Kidney (tissue), 14 donors: ENCODE results near the gene FAM210B. TPM values are rescaled to one million over a fixed set of nuclear protein-coding genes. Genes with fewer than 3 reads are reported as not detected.

Experiments used
- DNase-seq, 5 donors: peaks; one replicate each; pipeline ENCODE4 v3.0.0-alpha.2; 2013 to 2020
- FAIRE-seq: peaks from 2 replicates; lab custom pipeline; 2012; peaks lifted over from hg19 to GRCh38; lab: Jason Lieb, UNC
- H3K27ac ChIP-seq, 2 donors: one replicate each; pipeline ENCODE4 v1.7.0; 2013; ENCODE audit warnings: low read depth in 2 of 2, low read length in 2 of 2, inconsistent platforms in 1 of 2
- H3K27me3 ChIP-seq: one replicate; pipeline ENCODE4 v1.7.1; 2013; ENCODE audit warnings: low read length, inconsistent platforms; ENCODE audit not compliant: control insufficient read depth, insufficient read depth
- H3K36me3 ChIP-seq, 3 donors: one replicate each; pipeline versions ENCODE4 v1.7.0 to v1.7.1; 2013; ENCODE audit warnings: low read length in 3 of 3, control low read depth in 1 of 3, inconsistent platforms in 1 of 3; ENCODE audit not compliant: insufficient read depth in 3 of 3, control insufficient read depth in 2 of 3
- H3K4me1 ChIP-seq, 3 donors: one replicate each; pipeline versions ENCODE4 v1.7.0 to v1.7.1; 2013; ENCODE audit warnings: low read length in 3 of 3, inconsistent platforms in 1 of 3, low read depth in 1 of 3; ENCODE audit not compliant: control insufficient read depth in 2 of 3, insufficient read depth in 2 of 3
- H3K4me3 ChIP-seq, 3 donors: one replicate each; pipeline versions ENCODE4 v1.7.0 to v1.8.1; 2013; ENCODE audit warnings: low read length in 3 of 3, control low read depth in 1 of 3, inconsistent platforms in 1 of 3
- H3K9ac ChIP-seq, 3 donors: one replicate each; pipeline versions ENCODE4 v1.7.0 to v1.7.1; 2013; ENCODE audit warnings: low read length in 3 of 3, control low read depth in 1 of 3, inconsistent platforms in 1 of 3
- H3K9me3 ChIP-seq, 3 donors: one replicate each; pipeline versions ENCODE4 v1.7.0 to v1.7.1; 2013; ENCODE audit warnings: low read length in 3 of 3, control low read depth in 1 of 3, inconsistent platforms in 1 of 3; ENCODE audit not compliant: control insufficient read depth in 2 of 3, insufficient read depth in 1 of 3
- CTCF ChIP-seq: IDR thresholded peaks from 3 replicates; pipeline ENCODE4 v1.5.1; 2012; ENCODE audit warnings: mild to moderate bottlenecking, moderate library complexity, borderline replicate concordance; ENCODE audit not compliant: insufficient read depth; ENCODE audit errors: extremely low read depth
- intact Hi-C: fragments of 100-400 bp; cut with DNase I; formaldehyde crosslinking; loops from one replicate; pipeline ENCODE4 v1.11.1; 2022
- polyA plus RNA-seq: library from polyadenylated mRNA; stranded (reverse); fragments of 350-450 nt; fragmentation: Illumina TruSeq; extraction: RNeasy Lipid Tissue Mini Kit (QIAGEN cat#74804); gene quantifications from one replicate; pipeline ENCODE4 v1.2.3, GENCODE V29; 2014; ENCODE audit warnings: low read depth, low replicate concordance; ENCODE audit not compliant: insufficient read depth
- total RNA-seq: library from RNA; stranded (reverse); fragmentation: NEBNext Ultra II Directional; extraction: Animal tissue kit (Norgen Biotek cat#: 25700); gene quantifications from one replicate; pipeline ENCODE4 v1.2.1, GENCODE V29; 2021
- donor health status: control.
- donor health status: control.
- donor health status: control.
- donor health status: control.
- donor health status: control.
- donor health status: DM: yes; HTN: yes; CAD: no.
- donor health status: Normal renal cell carcinoma (clear cell type).

The FAM210B gene
- total and polyA plus RNA-seq, 2 donors from 2014 or later, result 27.2 to 34.5 TPM

GRCh38 chr20:56348746-56349145, 10.0 kb upstream of the FAM210B start:
- peaks cover 0 to 2% (median 0%) of the 10 kb centered on the region in 3 donors for H3K4me1 ChIP-seq
- no peak overlapping the region for H3K9ac ChIP-seq
- no peaks in the 10 kb centered on the region for H3K9me3 ChIP-seq
- FAIRE-seq, result no peak
- peak overlapping the region in 1 of 3 donors; percentile 28 for H3K4me3 ChIP-seq
- H3K27me3 ChIP-seq, result peaks cover 3% of the 10 kb centered on the region
- DNase-seq, result no peak
- no peak overlapping the region for H3K27ac ChIP-seq
- no peak for TF ChIP-seq CTCF
- H3K36me3 ChIP-seq, result no peaks in the 10 kb centered on the region
- intact Hi-C loops, result no loop called here

- intact Hi-C loops, result no loop called here
- Histone ChIP-seq H3K27me3 (peaks cover 3% of the 10 kb centered on the region), H3K27ac (no peak overlapping the region), H3K36me3 (no peaks in the 10 kb centered on the region), H3K9ac (no peak overlapping the region), H3K9me3 (no peaks in the 10 kb centered on the region), H3K4me3 (no peak overlapping the region), H3K4me1 (peaks cover 0 to 2% (median 0%) of the 10 kb centered on the region in 3 donors)
- FAIRE-seq (no peak), DNase-seq (no peak)
- no peak for TF ChIP-seq CTCF
Observed at GRCh38 chr20:56350842-56351241, 7.9 kb upstream of the FAM210B start.

GRCh38 chr20:56352345-56353055, 6.3 kb upstream of the FAM210B start:
- intact Hi-C loops, result no loop called here
- Histone ChIP-seq H3K27ac (no peak overlapping the region), H3K9me3 (no peaks in the 10 kb centered on the region), H3K27me3 (peaks cover 3% of the 10 kb centered on the region), H3K36me3 (no peaks in the 10 kb centered on the region), H3K4me3 (no peak overlapping the region), H3K4me1 (peaks cover 0 to 2% (median 0%) of the 10 kb centered on the region in 3 donors), H3K9ac (no peak overlapping the region)
- TF ChIP-seq CTCF, result no peak
- FAIRE-seq (no peak), DNase-seq (no peak)
